GM08714 (cell line): Measurements from ENCODE around the gene IQCH.

Experiments
- H3K4me3 ChIP-seq: fragments of 200-500 bp; sonication (Bioruptor generic); 2 replicates; pipeline ENCODE4 v1.5.1; 2014; ENCODE audit warnings: mild to moderate bottlenecking, low read length, inconsistent platforms
- ZNF274 ChIP-seq: IDR thresholded peaks from 2 replicates; pipeline ENCODE4 v1.6.1; 2012; ENCODE audit warnings: mild to moderate bottlenecking, low read depth, low read length

Gene IQCH

GRCh38 chr15:67548236-67548852 lies 293.8 kb downstream of the IQCH start:
- TF ChIP-seq ZNF274, result no peak
- H3K4me3 ChIP-seq, result no peak overlapping the region

- TF ChIP-seq ZNF274, result no peak
- H3K4me3 ChIP-seq, result no peak overlapping the region
Observed at GRCh38 chr15:67548862-67549651, 294.5 kb downstream of the IQCH start.

GRCh38 chr15:67549736-67550135 lies 295.1 kb downstream of the IQCH start:
- no peak for TF ChIP-seq ZNF274
- H3K4me3 ChIP-seq, result no peak overlapping the region

- TF ChIP-seq ZNF274, result no peak
- no peak overlapping the region for H3K4me3 ChIP-seq
Observed at GRCh38 chr15:67550522-67550921, 295.9 kb downstream of the IQCH start.

- no peak overlapping the region for H3K4me3 ChIP-seq
- TF ChIP-seq ZNF274, result no peak
Observed at GRCh38 chr15:67551207-67551743, 296.7 kb downstream of the IQCH start.
